Mesenchymal stem cell (in vitro differentiated cells and primary cell): ENCODE results near the gene APOM.
A peak's percentile ranks its signal among the peaks of the same experiment; 100 is the strongest.

Experiments
- DNase-seq: peaks from one replicate; pipeline ENCODE4 v3.0.0-alpha.2; 2013
- H2AFZ ChIP-seq: one replicate; pipeline ENCODE4 v1.6.1; 2013; ENCODE audit warnings: low read depth, mild to moderate bottlenecking, control low read depth, inconsistent platforms, low read length, moderate library complexity
- H2AK5ac ChIP-seq: 2 replicates; pipeline ENCODE4 v1.6.1; 2013; ENCODE audit warnings: low read length, moderate library complexity, mild to moderate bottlenecking, inconsistent platforms; ENCODE audit not compliant: severe bottlenecking
- H2BK120ac ChIP-seq: one replicate; pipeline ENCODE4 v1.6.1; 2013; ENCODE audit warnings: low read depth, mild to moderate bottlenecking, inconsistent platforms, low read length, moderate library complexity
- H2BK12ac ChIP-seq, 2 experiments: one replicate each; pipeline ENCODE4 v1.6.1; 2013; ENCODE audit warnings: inconsistent platforms in 2 of 2, low read length in 2 of 2, mild to moderate bottlenecking in 2 of 2, moderate library complexity in 2 of 2, control low read depth in 1 of 2
- H2BK15ac ChIP-seq: one replicate; pipeline ENCODE4 v1.6.1; 2013; ENCODE audit warnings: mild to moderate bottlenecking, low read depth, inconsistent platforms; ENCODE audit not compliant: poor library complexity, severe bottlenecking
- H2BK5ac ChIP-seq: 2 replicates; pipeline ENCODE4 v1.6.1; 2013; ENCODE audit warnings: low read depth, mild to moderate bottlenecking, low read length, control low read depth, inconsistent platforms; ENCODE audit not compliant: poor library complexity, severe bottlenecking
- H3K14ac ChIP-seq, 2 experiments: one replicate each; pipeline ENCODE4 v1.6.1; 2013; ENCODE audit warnings: inconsistent platforms in 2 of 2, low read length in 2 of 2, control low read depth in 1 of 2, mild to moderate bottlenecking in 1 of 2, moderate library complexity in 1 of 2
- H3K18ac ChIP-seq, 2 experiments: one replicate each; pipeline ENCODE4 v1.6.1; 2013; ENCODE audit warnings: inconsistent platforms in 2 of 2, low read length in 2 of 2, control low read depth in 1 of 2, low read depth in 1 of 2, mild to moderate bottlenecking in 1 of 2
- H3K23ac ChIP-seq, 2 experiments: one replicate each; pipeline ENCODE4 v1.6.1; 2013; ENCODE audit warnings: inconsistent platforms in 2 of 2, low read length in 2 of 2, mild to moderate bottlenecking in 2 of 2, moderate library complexity in 2 of 2, control low read depth in 1 of 2
- H3K27ac ChIP-seq: 2 replicates; pipeline ENCODE4 v1.5.1; 2013; ENCODE audit warnings: mild to moderate bottlenecking, moderate library complexity, low read length, control low read depth, inconsistent platforms; ENCODE audit not compliant: poor library complexity, severe bottlenecking
- H3K27me3 ChIP-seq, 2 experiments: 2 replicates each; pipeline versions ENCODE4 v1.6.1 to v1.7.0; 2013; ENCODE audit warnings: low read length in 2 of 2, mild to moderate bottlenecking in 2 of 2, moderate library complexity in 2 of 2, control low read depth in 1 of 2, inconsistent platforms in 1 of 2; ENCODE audit not compliant: control insufficient read depth in 1 of 2, insufficient read depth in 1 of 2
- H3K36me3 ChIP-seq, 2 experiments: 2 replicates each; pipeline versions ENCODE4 v1.6.1 to v1.7.0; 2013; ENCODE audit warnings: low read length in 2 of 2, control low read depth in 1 of 2, inconsistent platforms in 1 of 2, low read depth in 1 of 2, mild to moderate bottlenecking in 1 of 2; ENCODE audit not compliant: insufficient read depth in 2 of 2, control insufficient read depth in 1 of 2
- H3K4ac ChIP-seq, 2 experiments: one replicate each; pipeline ENCODE4 v1.6.1; 2013; ENCODE audit warnings: inconsistent platforms in 2 of 2, low read length in 2 of 2, mild to moderate bottlenecking in 2 of 2, moderate library complexity in 2 of 2, control low read depth in 1 of 2, low read depth in 1 of 2
- H3K4me1 ChIP-seq: 2 replicates; pipeline ENCODE4 v1.6.1; 2013; ENCODE audit warnings: low read depth, low read length, control low read depth; ENCODE audit not compliant: control insufficient read depth, insufficient read depth
- H3K4me2 ChIP-seq: 2 replicates; pipeline ENCODE4 v1.6.1; 2013; ENCODE audit warnings: low read length, mild to moderate bottlenecking, inconsistent platforms; ENCODE audit not compliant: poor library complexity, severe bottlenecking
- H3K4me3 ChIP-seq, 2 experiments: 2 replicates each; pipeline versions ENCODE4 v1.5.1 to v1.7.0; 2013; ENCODE audit warnings: low read length in 2 of 2, mild to moderate bottlenecking in 2 of 2, control low read depth in 1 of 2, low read depth in 1 of 2; ENCODE audit not compliant: insufficient read depth in 1 of 2
- H3K79me1 ChIP-seq: replicated peaks from 2 replicates; pipeline ENCODE4 v1.6.1; 2013; ENCODE audit warnings: mild to moderate bottlenecking, control low read depth, low read length, inconsistent platforms; ENCODE audit not compliant: poor library complexity, severe bottlenecking
- H3K9ac ChIP-seq: 2 replicates; pipeline ENCODE4 v1.7.0; 2013; ENCODE audit warnings: mild to moderate bottlenecking, low read length, moderate library complexity
- H3K9me3 ChIP-seq: 2 replicates; pipeline ENCODE4 v1.7.0; 2013; ENCODE audit warnings: mild to moderate bottlenecking, low read length; ENCODE audit not compliant: control insufficient read depth
- H4K8ac ChIP-seq: one replicate; pipeline ENCODE4 v1.6.1; 2013; ENCODE audit warnings: inconsistent platforms, mild to moderate bottlenecking, low read length, moderate library complexity
- H4K91ac ChIP-seq: one replicate; pipeline ENCODE4 v1.6.1; 2013; ENCODE audit warnings: mild to moderate bottlenecking, low read length, inconsistent platforms
- whole genome bisulfite sequencing: methylation state at CpG from one replicate; pipeline ENCODE4 v1.1.7; 2013; ENCODE audit warnings: mixed read lengths; 5-methylcytosine and 5-hydroxymethylcytosine counted together

The APOM gene

DNA sequence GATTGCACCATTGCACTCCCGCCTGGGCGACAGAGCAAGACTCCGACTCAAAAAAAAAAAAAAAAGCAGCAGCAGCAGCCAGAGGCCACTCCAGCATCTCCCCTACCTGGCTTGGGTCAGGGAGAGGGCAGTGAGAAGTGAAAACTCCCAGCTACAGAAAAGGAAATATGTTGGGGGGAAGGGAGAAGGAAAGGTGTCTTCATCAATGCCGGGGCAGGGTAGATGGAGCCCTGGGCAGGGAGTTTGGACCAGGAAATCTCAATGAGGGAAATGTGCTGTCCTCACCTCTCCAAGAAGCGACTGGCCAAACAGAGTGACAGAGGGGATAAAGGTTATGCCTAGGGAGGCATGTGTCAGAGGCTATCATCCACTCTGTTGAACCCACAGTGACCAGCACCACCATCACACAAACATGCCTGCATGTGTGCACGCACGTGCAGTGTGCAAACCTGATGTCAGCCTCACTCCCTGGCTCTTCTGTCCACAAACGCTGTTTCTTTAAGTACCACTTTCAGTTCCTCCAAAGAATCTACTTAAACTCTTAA, 41.5 kb upstream of the APOM start:
- Histone ChIP-seq H3K27ac (no peak overlapping the region), H3K14ac (no peak overlapping the region), H2BK15ac (no peak overlapping the region), H2AFZ (no peak overlapping the region), H3K18ac (no peak overlapping the region), H3K4me2 (no peak overlapping the region), H2BK5ac (no peak overlapping the region), H3K79me1 (no peaks in the 10 kb centered on the region), H3K36me3 (no peaks in the 10 kb centered on the region), H4K8ac (no peak overlapping the region), H3K23ac (no peak overlapping the region), H2BK12ac (no peak overlapping the region), H3K4ac (no peak overlapping the region), H3K4me1 (no peaks in the 10 kb centered on the region), H3K4me3 (no peak overlapping the region), H4K91ac (no peak overlapping the region), H3K9ac (no peak overlapping the region), H2BK120ac (no peak overlapping the region), H3K27me3 (peaks cover 3% of the 10 kb centered on the region in 2 experiments), H3K9me3 (no peaks in the 10 kb centered on the region), H2AK5ac (no peak overlapping the region)
- DNase-seq: no peak
- WGBS: 90% methylated on average over 4 of the region's 8 CpGs

DNA sequence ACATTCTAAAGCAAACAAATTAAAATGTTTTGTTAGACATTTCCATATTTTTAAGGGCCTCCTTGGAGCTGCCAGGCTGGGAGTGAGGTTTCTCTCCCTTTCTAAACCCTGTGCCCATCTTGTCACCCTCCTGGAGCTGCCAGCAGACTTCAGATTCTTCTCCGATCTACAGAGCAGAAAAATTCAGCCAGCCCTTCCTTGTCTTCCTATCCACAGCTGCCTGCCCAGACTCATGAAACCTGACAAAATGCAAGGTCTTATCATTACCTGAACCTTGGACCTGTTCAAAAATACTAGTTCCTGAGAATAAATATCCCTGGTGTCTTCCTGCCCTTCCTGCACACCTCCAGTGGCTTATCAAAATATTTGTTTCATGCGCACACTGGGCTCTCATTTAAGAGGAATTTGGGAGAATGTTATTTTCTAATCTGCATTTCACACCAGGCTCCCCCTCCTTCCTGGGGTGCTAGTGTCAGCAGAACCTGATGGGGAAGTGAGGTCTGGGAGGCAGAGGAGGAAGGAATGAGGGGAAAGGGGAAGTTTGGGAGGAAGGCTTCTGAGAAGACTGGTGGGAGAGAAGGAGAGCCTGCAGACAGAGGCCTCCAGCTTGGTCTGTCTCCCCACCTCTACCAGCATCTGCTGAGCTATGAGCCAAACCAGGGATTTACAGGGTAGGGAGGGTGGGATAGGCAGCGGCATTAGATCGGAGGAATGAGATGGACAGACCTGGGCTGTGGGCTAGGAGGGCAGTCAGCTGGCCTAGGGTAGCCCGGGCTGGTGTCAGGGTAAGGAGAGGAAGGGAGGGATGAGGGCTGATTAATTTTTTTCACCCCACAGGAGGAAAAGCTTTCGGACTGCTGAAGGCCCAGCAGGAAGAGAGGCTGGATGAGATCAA, 40.8 kb upstream of the APOM start, which contains the start of gene AIF1:
Gene AIF1 (plus strand): TSS at position 551 of the 895 bp plus-strand sequence. CDS start 96 bp downstream, at position 647.
- H3K4ac ChIP-seq: no peak within 1 kb of the TSS
- no peak within 1 kb of the TSS for H4K8ac ChIP-seq
- no peak within 1 kb of the TSS for H2BK15ac ChIP-seq
- DNase-seq: no peak
- H3K9ac ChIP-seq: no peak within 1 kb of the TSS
- no peaks in the 10 kb centered on the region for H3K9me3 ChIP-seq
- H3K27me3 ChIP-seq: peaks cover 3% of the 10 kb centered on the region in 2 experiments
- no peak within 1 kb of the TSS for H3K4me3 ChIP-seq
- H3K27ac ChIP-seq: no peak within 1 kb of the TSS
- H3K23ac ChIP-seq: no peak within 1 kb of the TSS
- no peak within 1 kb of the TSS for H2AK5ac ChIP-seq
- H3K79me1 ChIP-seq: no peaks in the 10 kb centered on the region
- 67% methylated on average over 5 of the region's 6 CpGs for WGBS
- no peak within 1 kb of the TSS for H4K91ac ChIP-seq
- H2BK12ac ChIP-seq: peak within 1 kb of the TSS in 1 of 2 experiments; percentile 42
- H2BK5ac ChIP-seq: no peak within 1 kb of the TSS
- H2AFZ ChIP-seq: no peak within 1 kb of the TSS
- no peak within 1 kb of the TSS for H3K18ac ChIP-seq
- H3K4me2 ChIP-seq: no peak within 1 kb of the TSS
- no peaks in the 10 kb centered on the region for H3K4me1 ChIP-seq
- H3K36me3 ChIP-seq: no peaks in the 10 kb centered on the region
- no peak within 1 kb of the TSS for H3K14ac ChIP-seq
- no peak within 1 kb of the TSS for H2BK120ac ChIP-seq

DNA sequence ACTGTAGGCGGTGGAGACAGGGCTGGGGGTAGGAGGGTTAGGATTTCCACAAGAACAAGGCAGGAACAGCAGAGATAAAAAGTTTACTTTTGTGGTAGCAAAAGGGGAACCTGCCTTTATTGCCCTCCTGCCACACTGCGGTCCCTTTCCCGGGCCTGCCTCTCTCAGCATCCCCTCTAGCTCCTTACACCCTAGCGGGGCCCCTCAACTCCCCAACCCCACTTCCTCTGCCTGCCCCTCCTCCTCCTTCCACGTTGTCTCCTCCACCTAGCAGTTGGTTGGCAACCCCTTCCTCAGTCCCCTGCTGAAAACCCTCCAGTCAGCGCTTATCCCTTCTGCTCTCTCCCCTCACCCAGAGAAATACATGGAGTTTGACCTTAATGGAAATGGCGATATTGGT, 39.9 kb upstream of the APOM start:
- Histone ChIP-seq H4K91ac (no peak overlapping the region), H3K36me3 (no peaks in the 10 kb centered on the region), H3K4ac (no peak overlapping the region), H3K27me3 (peaks cover 3% of the 10 kb centered on the region in 2 experiments), H3K4me1 (no peaks in the 10 kb centered on the region), H3K23ac (no peak overlapping the region), H3K9ac (no peak overlapping the region), H2AFZ (no peak overlapping the region), H3K18ac (no peak overlapping the region), H2BK120ac (no peak overlapping the region), H3K79me1 (no peaks in the 10 kb centered on the region), H3K4me3 (no peak overlapping the region), H2BK15ac (no peak overlapping the region), H2BK12ac (no peak overlapping the region), H3K4me2 (no peak overlapping the region), H4K8ac (no peak overlapping the region), H3K9me3 (no peaks in the 10 kb centered on the region), H3K14ac (no peak overlapping the region), H3K27ac (no peak overlapping the region), H2BK5ac (no peak overlapping the region), H2AK5ac (no peak overlapping the region)
- DNase-seq: no peak
- WGBS: 66% methylated on average over 6 of the region's 7 CpGs

DNA sequence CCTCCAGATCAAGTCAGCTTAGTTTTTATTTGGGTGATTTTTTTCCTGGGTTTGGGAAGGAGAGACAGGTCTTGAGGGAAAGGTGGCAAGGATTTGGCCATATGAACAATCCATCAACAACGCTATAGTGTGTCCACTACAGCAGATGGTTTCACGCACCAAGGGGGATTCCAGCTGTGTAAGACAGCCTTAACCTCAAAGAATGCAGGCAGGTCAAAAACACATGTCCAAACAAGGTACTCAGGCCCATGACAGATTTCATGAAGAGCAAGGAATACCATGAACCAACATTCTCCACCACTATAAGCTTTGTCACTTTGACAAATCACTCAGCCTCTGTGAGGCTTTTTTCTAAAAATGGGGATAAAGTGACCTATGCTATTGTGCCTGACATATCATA, 38.7 kb upstream of the APOM start:
- DNase-seq: peak; percentile 28
- Histone ChIP-seq H2BK5ac (no peak overlapping the region), H3K27ac (no peak overlapping the region), H3K27me3 (peaks cover 3% of the 10 kb centered on the region in 2 experiments), H3K9ac (no peak overlapping the region), H3K14ac (no peak overlapping the region), H3K4ac (no peak overlapping the region), H3K9me3 (no peaks in the 10 kb centered on the region), H3K4me3 (no peak overlapping the region), H3K23ac (no peak overlapping the region), H2BK120ac (no peak overlapping the region), H3K4me2 (no peak overlapping the region), H2BK15ac (no peak overlapping the region), H3K4me1 (no peaks in the 10 kb centered on the region), H2BK12ac (no peak overlapping the region), H3K79me1 (no peaks in the 10 kb centered on the region), H3K18ac (no peak overlapping the region), H2AK5ac (no peak overlapping the region), H4K91ac (no peak overlapping the region), H4K8ac (no peak overlapping the region), H3K36me3 (no peaks in the 10 kb centered on the region), H2AFZ (no peak overlapping the region)
- WGBS: 82% methylated on average over 2 of the region's 2 CpGs
